ENCODE results near the gene PPFIA3. TPM values are rescaled to one million over a fixed set of nuclear protein-coding genes. Genes with fewer than 3 reads are reported as not detected.

Gene PPFIA3
- total and polyA plus RNA-seq, 2 of the 8 experiments (the other 6 are each of a cell fraction or from before 2014, with no cell fraction given), result 15.9 to 25.3 TPM

DNA sequence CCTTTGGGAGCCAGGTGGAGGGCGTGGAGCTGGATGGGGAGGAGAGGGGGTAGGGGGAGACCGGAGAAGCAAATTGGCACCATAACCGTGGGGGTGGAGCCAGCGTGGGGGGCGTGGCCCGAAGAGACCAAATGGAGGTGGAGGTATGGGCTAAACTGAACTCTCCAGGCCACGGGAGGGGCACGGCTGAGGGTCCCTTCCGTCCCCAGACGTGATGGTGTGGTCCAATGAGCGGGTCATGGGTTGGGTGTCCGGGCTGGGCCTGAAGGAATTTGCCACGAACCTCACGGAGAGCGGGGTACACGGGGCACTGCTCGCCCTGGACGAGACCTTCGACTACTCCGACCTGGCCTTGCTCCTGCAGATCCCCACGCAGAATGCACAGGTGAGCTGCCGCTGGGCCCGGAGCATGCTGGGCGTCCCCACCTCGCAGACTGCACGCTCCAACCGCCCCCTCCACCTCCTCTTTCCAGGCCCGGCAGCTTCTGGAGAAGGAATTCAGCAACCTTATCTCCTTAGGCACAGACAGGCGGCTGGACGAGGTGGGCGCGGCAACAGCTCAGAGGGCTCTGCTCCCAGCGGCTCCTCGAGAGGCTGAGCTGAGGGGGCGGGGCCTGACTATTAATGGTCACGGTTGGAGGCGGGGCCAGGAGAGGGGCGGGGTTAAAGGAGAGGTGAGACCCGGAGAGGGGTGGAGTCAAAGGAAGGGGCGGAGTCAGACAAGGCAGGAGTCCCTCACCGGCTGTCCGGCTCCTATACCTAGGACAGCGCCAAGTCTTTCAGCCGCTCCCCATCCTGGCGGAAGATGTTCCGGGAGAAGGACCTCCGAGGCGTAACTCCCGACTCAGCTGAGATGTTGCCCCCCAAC is 29.7 kb downstream of the PPFIA3 start (continued):
- TF ChIP-seq CHD7 (IDR thresholded peaks at IDR 0.05; ENCODE audit: insufficient replicate concordance, low read length) (no peak), SIN3A (conservative IDR thresholded peaks at IDR 0.05 in 1 of 2, IDR thresholded peaks at IDR 0.05 in 1 of 2; ENCODE audit: low read depth in 1 of 2, low read length in 2 of 2) (peak in 1 of 2 experiments; percentile 72; a peak in 1 of 4 replicates), GABPA (IDR thresholded peaks at IDR 0.05; ENCODE audit: borderline replicate concordance, insufficient read depth, low read length) (no peak), BCL11A (IDR thresholded peaks at IDR 0.05; ENCODE audit: low read depth in 2 of 2, low read length in 2 of 2) (no peak), KDM4A (IDR thresholded peaks at IDR 0.05; ENCODE audit: low read depth, low read length, severe bottlenecking) (peak; percentile 30), PHF8 (conservative IDR thresholded peaks at IDR 0.05; ENCODE audit: low read depth, low read length) (no peak; the same call in none of the 2 replicates), KDM1A (IDR thresholded peaks at IDR 0.05; ENCODE audit: borderline replicate concordance, low read length) (no peak), EGR1 (IDR thresholded peaks at IDR 0.05; ENCODE audit: borderline replicate concordance, low read depth, low read length) (no peak; the same call in 1 of the 2 replicates)

Data from H1 (cell line).